HT1080 (cell line): ENCODE measurements around the gene CACNG5. TPM values are rescaled to one million over a fixed set of nuclear protein-coding genes. Genes with fewer than 3 reads are reported as not detected.

ENCODE experiments used
- DNase-seq: peaks from one replicate; pipeline ENCODE4 v3.0.0-alpha.2; 2015; ENCODE audit warnings: low read depth
- total RNA-seq: library from RNA; depleted of rRNA; stranded (reverse); fragments of >200 nt; shearing (Covaris generic); gene quantifications from 2 replicates; pipeline ENCODE4 v1.2.3, GENCODE V29; 2014

CACNG5 gene
- total RNA-seq, 1 experiment from 2014 or later, result not detected

- no peak for DNase-seq
Observed at GRCh38 chr17:66822009-66822408, 12.9 kb upstream of the CACNG5 start.

DNA sequence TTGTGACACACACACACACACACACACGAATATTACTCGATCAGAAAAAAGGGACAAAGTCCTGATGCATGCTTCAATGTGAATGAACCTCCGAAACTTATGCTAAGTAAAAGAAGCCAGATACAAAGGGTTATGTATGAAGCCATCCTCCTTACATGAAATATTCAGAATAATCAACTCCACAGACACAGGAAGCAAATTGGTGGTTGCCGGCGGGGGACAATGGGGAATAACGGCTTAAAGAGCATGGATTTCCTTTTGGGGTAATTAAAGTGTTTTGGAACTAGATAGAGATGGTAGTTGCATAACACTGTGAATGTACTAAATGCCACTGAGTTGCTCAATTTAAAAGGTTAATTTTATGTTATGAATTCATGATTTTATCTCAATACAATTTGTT lies 8.1 kb upstream of the CACNG5 start:
- DNase-seq, result no peak

DNA sequence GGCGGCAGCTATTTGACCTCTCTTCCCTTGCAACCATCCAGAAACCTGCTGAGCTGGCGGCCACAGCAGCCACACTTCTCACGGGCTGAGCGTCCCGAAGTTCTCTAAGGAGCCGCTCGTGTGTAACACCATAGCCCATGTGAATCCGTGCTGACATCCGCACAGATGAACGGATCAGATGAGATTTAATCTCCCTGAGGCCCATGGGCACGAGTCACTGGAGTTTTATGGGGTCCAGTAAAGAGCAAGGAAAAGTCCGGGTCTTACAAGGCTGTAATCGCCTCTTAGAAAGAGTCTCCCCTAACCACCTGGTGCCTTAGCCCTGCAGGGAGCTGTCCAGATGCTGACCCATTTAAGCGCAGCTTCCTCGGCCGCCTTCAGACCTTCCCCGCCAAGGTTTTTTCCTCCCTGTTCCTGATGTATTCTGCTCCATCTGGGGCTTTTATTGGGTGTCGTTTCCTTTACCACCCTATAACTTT lies 5.5 kb upstream of the CACNG5 start:
- DNase-seq, result peak; percentile 42

- DNase-seq, result no peak
Observed at GRCh38 chr17:66829883-66830282, 5.0 kb upstream of the CACNG5 start.

DNA sequence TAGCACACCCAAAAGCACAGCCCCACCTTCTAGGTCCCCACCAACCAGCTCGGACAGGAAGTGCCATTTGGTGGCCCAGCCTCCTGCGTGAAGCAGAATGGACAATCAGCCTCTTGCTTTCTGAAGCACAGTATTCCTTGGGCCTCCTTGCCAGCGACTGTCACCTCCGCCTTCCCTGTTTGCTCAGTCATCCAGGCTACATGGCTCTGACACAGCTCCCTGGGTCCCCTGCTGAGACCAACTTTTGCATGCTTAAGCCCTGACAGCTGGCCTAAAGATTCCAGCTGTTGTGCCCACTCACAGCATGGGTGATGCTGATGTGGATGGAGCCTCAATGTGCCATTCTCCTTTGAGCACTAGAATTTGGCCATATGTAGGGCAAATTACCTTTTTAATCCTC lies 4.5 kb upstream of the CACNG5 start:
- DNase-seq, result no peak

DNA sequence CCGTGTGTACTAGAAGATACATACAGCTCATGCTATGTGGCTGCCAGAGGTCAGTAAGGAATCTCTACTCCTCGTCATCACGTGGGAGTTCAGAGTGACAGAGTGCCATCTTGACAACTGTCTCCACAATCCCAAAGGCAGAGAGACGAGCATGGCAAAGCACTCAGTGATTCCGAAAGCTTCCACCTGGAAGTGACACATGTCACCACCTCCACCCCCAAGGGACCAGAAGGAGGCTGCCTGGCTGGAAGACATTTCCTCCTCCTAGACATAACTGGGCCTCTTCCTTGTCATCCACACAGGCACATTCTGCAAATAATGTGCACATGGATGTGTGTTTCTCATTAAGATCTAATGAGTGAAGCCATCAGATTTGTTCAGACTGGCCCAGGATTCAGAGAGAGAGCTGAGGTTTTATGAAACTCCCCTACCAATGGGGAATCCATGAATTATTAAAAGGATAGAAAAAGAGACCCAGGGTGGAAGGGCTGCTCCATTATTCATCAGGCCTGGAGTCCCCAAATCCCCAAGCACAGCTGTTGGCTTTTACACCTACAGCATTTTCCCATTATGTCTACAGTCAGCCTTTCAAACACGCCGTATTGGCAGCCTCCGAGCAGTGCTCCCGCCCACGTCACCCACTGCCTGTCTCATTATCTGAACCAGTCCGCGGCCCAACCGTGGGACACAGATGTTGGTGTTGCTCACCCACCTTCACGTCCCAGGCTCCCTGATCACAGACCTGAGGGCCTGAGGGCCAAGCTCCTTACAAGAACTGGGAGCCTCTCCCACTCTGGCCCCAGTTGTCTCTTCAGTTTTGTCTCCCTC lies 3.3 kb upstream of the CACNG5 start:
- DNase-seq, result no peak

DNA sequence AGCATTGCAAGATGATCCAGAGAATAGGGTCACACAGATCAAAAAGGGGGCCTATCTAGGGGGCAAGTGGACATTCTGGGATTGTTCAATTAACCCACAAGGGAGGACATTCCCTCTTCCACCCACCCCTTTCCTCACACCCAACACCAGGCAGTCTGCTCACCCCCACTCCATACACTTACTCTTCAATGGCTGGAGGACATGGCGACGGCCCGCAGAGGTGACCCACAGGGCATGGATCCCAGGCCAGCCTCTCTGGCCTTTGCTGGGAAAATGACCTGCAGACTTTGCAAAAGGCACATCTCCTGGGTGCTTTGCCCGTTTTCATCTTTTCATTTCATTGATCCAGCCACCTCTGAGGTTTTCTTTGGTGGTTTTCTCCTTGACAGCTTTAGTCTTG lies 1.7 kb upstream of the CACNG5 start:
- DNase-seq, result no peak

DNA sequence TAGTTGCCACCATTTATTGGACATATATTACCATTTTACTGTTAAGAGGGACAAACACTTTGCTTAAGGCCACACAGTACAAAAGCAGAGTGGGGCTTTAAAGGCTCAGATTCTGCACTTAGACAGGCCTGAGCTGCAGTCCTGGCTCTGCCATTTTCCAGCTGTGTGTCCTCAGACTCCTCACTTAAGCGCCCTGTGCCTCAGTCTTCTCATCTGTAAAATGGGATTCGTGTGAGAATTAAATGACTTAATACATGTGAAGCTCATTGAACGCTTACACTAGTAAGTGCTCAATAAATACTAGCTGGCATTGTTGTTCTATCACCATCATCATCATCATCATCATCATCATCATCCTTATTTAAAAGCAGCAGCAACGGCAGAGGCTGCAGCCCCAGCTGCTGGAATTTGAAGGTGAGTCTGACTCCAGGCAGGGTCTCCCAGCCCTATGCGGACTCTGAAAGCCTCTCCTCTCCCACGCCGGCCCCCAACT lies 445 bp upstream of the CACNG5 start:
- no peak for DNase-seq

- no peak for DNase-seq
Observed at GRCh38 chr17:66835476-66835875, 559 bp downstream of the CACNG5 start.

DNA sequence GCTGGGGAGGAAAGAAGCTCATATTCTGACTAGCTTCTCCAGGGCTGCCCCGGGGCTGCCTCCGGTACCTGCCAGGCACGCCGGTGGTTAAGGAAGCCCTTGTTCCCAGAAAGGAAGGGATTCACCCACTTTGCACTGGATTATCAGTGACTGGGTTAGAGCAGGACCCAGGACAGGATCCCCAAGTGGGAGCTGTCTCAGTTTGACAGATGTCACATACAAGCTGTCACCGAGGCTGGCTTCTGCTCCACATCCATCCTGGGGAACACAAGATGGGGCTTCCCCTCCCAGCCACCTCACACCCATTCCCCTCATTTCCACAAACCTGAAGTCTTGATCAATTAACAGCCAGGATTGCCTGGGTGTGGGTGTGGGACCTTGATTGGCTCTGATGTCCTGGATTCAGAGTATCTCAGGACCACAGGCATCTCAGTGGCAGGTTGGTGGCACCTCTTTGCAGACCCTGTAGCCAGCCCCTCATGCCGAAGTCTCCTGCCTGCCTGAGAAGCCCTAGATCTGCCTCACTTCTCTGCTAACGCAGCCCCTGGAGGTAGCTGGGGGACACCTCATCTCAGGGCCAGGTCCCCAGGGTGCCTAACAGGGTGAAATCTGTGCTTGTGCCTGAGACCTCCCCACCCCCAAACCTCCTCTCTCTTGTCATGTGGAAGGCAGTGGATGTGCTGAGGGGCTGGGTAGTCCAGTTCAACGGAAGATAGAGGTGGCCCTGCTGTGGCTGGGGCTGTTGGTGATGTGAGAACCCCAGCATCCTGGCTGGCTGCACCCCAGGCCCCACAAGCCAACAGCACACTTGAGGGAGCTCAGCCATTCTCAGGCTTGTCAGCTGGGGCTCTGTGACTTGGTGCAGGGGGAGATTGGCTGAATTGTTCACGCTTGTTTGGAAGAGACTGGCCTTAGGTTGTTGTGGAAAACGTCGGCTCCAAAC lies 1.4 kb downstream of the CACNG5 start:
- no peak for DNase-seq

DNA sequence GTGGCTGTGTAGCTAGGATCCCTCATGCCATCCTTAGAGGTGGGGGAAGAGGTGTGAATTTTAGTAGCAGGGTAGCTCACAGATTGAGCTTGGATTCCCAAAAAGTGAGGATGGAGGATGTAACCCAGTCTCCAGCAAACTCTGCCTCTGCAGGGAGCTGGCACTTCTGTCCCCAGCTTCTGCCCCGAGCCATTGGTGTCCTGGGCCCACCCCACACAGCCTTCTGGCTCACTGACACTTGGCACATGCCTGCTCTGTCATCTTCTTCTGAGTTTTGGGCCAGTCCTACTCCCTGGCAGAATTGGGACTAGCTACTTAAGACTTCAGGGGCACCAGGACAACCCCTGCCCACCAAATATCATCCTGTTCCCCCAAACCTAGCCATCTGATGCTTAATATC lies 2.3 kb downstream of the CACNG5 start:
- no peak for DNase-seq

DNA sequence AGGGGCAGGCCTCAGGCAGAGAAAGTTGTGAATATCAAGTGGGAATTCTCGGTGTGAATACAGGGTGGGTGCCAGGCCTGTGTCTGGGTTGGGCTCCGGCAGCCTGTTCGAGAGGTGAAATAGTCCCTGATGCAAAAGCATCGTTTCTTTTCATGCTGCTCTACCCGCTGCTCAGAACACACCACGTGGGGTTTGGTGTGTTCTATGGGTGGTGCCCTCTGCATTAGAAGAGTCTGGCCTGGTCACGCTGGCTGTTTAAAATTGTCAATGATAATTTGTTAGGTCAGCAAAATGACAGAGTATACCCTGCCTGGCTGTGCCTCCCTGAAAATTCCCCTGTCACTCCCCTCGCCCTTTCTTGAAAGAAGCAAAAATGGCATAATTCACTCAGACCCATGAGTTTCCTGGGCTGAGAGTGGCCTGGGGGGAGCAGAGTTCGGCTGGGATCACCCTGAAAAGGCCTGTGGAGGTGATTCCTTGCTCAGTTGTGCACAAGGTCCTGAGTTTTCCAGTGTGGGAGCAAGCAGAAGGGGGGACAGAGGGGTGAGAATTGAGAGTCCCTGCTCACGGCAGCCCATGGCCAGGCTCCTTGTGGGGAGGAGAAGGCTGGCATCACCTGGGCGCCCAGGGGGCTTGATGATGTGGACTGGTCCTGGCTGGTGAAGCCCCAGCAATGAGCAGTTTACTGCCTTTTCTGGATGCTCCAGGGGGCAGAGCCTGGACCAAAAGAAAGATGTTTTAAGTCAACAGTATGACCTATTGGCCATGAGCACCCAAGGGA lies 3.2 kb downstream of the CACNG5 start:
- DNase-seq, result no peak

DNA sequence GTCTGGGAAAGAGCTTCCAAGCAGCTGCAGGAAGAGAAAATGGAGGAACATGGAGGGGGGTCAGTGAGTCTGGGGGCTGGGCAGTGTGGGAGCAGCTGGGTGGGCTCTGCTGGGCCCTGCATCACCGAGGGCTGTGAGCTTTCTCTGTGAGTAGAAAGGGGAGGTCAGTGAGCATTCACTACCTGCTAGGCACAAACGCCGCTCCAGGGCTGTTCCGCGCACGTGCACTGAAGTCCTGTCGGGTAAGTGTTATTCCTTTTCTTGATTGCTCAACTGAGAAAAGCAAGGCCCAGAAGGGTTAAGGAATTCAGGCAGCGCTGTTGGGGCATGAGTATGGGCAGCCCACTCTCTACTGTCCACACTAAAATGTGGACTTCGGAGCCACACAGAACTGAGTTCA lies 4.7 kb downstream of the CACNG5 start:
- DNase-seq, result no peak

DNA sequence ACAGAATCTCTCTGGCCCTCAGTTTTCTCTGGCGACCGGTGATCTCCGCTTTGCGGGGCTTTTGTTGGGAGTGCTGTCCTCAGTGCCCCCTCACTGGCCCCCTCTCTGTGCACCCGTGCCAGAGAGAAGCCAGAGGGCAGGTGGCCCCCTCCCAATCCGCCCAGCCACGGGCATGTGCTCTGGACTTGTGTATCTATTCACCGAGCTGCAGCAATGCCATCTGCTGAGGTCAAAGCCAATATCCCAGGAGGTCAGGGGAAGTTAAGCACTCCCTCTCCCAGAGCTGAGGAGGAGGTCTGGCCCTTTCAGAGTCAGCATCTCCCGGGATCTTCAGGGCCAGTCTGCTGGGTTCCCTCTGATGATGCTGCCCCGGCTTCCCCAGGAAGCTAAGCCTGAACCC lies 5.1 kb downstream of the CACNG5 start:
- DNase-seq, result no peak

DNA sequence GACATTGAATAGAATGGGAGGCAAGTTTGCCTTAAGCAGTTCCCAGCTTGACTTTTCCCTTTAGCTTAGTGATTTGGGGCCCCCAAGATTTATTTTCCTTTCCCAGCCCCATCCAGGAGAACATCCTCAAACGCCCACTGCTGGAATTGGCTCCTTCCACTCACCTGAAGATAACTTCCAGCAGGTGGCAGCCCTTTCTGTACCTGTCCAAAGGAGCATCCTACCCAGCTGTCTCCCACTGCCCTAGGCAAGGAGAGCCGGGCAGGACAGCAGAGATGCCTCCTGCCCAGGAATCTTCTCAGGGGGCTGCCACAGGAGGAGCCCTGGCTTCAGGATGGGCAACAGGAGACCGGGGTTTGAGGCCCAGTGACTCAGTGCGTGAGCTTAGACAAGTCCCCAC lies 6.4 kb downstream of the CACNG5 start:
- no peak for DNase-seq

DNA sequence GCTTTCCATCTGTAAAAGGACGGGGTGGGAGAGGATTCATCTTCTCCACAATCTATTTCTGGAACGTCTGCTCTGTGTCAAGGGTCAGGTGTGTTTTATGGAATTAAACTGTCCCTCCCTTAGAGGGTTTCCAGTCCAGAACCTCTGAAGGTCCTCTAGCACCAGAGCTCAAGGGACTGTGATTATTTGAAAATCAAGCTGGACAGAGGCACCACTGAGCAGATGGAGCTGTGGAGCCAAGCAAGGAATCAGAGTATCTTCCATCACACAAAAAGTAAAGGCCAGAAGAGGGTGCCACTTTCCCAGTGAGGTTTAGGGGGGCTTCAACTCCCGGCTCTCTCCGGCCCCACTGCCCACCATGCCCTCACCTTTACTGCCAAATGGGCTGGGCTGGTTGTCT lies 6.8 kb downstream of the CACNG5 start:
- no peak for DNase-seq

GRCh38 chr17:66842505-66842904 lies 7.6 kb downstream of the CACNG5 start:
- no peak for DNase-seq

DNA sequence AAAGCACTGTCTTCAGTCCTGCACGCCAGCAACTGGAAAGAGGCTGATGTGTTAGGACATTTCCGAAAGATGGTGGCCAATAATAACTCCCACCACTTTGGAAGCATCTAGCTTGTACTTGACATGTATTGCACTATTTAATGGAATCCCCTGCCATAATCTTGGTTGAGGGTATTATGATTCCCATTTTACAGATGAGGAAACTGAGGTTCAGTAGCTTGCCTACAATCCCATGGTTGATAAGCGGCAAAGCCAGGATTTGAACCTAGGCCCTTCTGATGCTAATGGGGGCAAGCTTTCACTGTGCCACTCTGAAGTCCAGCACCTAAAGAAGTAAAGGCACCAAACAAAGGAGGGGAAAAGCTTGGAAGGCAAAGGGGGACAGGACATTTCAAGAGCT lies 8.0 kb downstream of the CACNG5 start:
- DNase-seq, result no peak

GRCh38 chr17:66843627-66844026 lies 8.7 kb downstream of the CACNG5 start:
- no peak for DNase-seq

GRCh38 chr17:66847704-66848103 lies 12.8 kb downstream of the CACNG5 start:
- DNase-seq, result no peak

DNA sequence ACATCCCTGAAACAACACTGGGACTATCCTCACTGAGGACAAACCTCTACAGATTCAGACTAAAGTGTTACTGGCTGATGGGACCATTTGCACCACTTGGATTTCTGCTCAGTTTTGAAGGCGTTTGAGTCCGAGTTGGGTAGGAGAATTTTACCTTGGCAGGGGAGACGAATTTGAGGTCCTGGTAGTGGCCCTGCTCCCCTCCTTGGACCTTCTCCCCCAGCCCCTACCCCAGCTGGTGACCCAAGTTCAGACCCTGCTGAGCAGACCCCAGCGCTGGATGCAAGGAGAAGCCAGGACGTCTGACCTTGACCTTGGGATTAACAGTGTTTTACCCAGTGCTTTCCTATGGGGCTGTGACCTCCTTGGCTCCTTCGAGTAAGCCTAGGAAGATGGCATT lies 13.6 kb downstream of the CACNG5 start:
- no peak for DNase-seq
